ENCODE data around the gene ERICH4. TPM values are rescaled to one million over a fixed set of nuclear protein-coding genes. Genes with fewer than 3 reads are reported as not detected.
"Not testable (repeated sequence)": the region's sequence is repeated elsewhere in the genome, so short reads cannot be mapped to it uniquely, and the experiment has no call there.

ERICH4 gene
- total RNA-seq, 1 donor from 2014 or later, result not detected

GRCh38 chr19:41433171-41433570 lies 9.8 kb upstream of the ERICH4 start:
- no peak for FAIRE-seq
- TF ChIP-seq CTCF (IDR thresholded peaks at IDR 0.05; ENCODE audit: insufficient read depth, low read depth, low read length), result no peak
- Mint-ChIP-seq H3K4me3 (ENCODE audit: unreplicated experiment) (no peak overlapping the region), H3K27ac (ENCODE audit: unreplicated experiment) (no peak overlapping the region), H3K27me3 (ENCODE audit: low read depth, unreplicated experiment) (no peaks in the 10 kb centered on the region), H3K36me3 (ENCODE audit: low read depth, unreplicated experiment) (peaks cover 7% of the 10 kb centered on the region), H3K9me3 (ENCODE audit: unreplicated experiment) (no peaks in the 10 kb centered on the region), H3K4me1 (ENCODE audit: low read depth, unreplicated experiment) (peaks cover 7% of the 10 kb centered on the region)
- H3K4me3 ChIP-seq (ENCODE audit: insufficient read depth, low read depth, low read length), result no peak overlapping the region
- no peak overlapping the region for H3K27ac ChIP-seq (ENCODE audit: low read depth, low read length)
- peaks cover 9% of the 10 kb centered on the region for H3K36me3 ChIP-seq (ENCODE audit: insufficient read depth, low read length)
- H3K79me2 ChIP-seq (ENCODE audit: insufficient read depth, low read length), result peaks cover 7% of the 10 kb centered on the region
- peaks cover 3% of the 10 kb centered on the region for H4K20me1 ChIP-seq (ENCODE audit: insufficient read depth, low read length)
- H3K4me2 ChIP-seq (ENCODE audit: low read length), result no peak overlapping the region
- H3K9me3 ChIP-seq (ENCODE audit: insufficient read depth, low read depth, low read length), result no peaks in the 10 kb centered on the region
- no peaks in the 10 kb centered on the region for H3K27me3 ChIP-seq (ENCODE audit: insufficient read depth, low read length)
- H3K9ac ChIP-seq (ENCODE audit: low read length), result no peak overlapping the region
- no peak overlapping the region for H2AFZ ChIP-seq (ENCODE audit: low read depth, low read length)
- DNase-seq (ENCODE audit: low read depth), result no peak
- peaks cover under 1% of the 10 kb centered on the region for H3K4me1 ChIP-seq (ENCODE audit: insufficient read depth, low read length)

- H2AFZ ChIP-seq (ENCODE audit: low read depth, low read length), result no peak overlapping the region
- no peaks in the 10 kb centered on the region for H3K9me3 ChIP-seq (ENCODE audit: insufficient read depth, low read depth, low read length)
- no peak overlapping the region for H3K4me3 ChIP-seq (ENCODE audit: insufficient read depth, low read depth, low read length)
- no peaks in the 10 kb centered on the region for H3K9me3 Mint-ChIP-seq (ENCODE audit: unreplicated experiment)
- H3K4me3 Mint-ChIP-seq (ENCODE audit: unreplicated experiment), result no peak overlapping the region
- H3K36me3 ChIP-seq (ENCODE audit: insufficient read depth, low read length), result peaks cover 7% of the 10 kb centered on the region
- H3K27me3 ChIP-seq (ENCODE audit: insufficient read depth, low read length), result no peaks in the 10 kb centered on the region
- H3K36me3 Mint-ChIP-seq (ENCODE audit: low read depth, unreplicated experiment), result peaks cover 7% of the 10 kb centered on the region
- peaks cover 15% of the 10 kb centered on the region for H3K79me2 ChIP-seq (ENCODE audit: insufficient read depth, low read length)
- no peak overlapping the region for H3K27ac ChIP-seq (ENCODE audit: low read depth, low read length)
- peaks cover 5% of the 10 kb centered on the region for H3K4me1 Mint-ChIP-seq (ENCODE audit: low read depth, unreplicated experiment)
- H3K4me1 ChIP-seq (ENCODE audit: insufficient read depth, low read length), result peaks cover 5% of the 10 kb centered on the region
- no peaks in the 10 kb centered on the region for H3K27me3 Mint-ChIP-seq (ENCODE audit: low read depth, unreplicated experiment)
- no peak overlapping the region for H3K9ac ChIP-seq (ENCODE audit: low read length)
- no peak overlapping the region for H3K4me2 ChIP-seq (ENCODE audit: low read length)
- DNase-seq (ENCODE audit: low read depth) (no peak), FAIRE-seq (no peak)
- TF ChIP-seq EZH2 (IDR thresholded peaks at IDR 0.05; ENCODE audit: insufficient read depth, low read length) (no peak), CTCF (IDR thresholded peaks at IDR 0.05; ENCODE audit: insufficient read depth, low read depth, low read length) (no peak)
- peaks cover 3% of the 10 kb centered on the region for H4K20me1 ChIP-seq (ENCODE audit: insufficient read depth, low read length)
- H3K27ac Mint-ChIP-seq (ENCODE audit: unreplicated experiment), result no peak overlapping the region
These were observed 8.5 kb upstream of the ERICH4 start for GRCh38 chr19:41434450-41434849.

- H3K4me3 Mint-ChIP-seq (ENCODE audit: unreplicated experiment); H3K27me3 Mint-ChIP-seq (ENCODE audit: low read depth, unreplicated experiment); DNase-seq (ENCODE audit: low read depth); H3K9ac ChIP-seq (ENCODE audit: low read length); H3K27me3 ChIP-seq (ENCODE audit: insufficient read depth, low read length); H3K36me3 Mint-ChIP-seq (ENCODE audit: low read depth, unreplicated experiment); H2AFZ ChIP-seq (ENCODE audit: low read depth, low read length); H3K4me1 ChIP-seq (ENCODE audit: insufficient read depth, low read length); H3K9me3 ChIP-seq (ENCODE audit: insufficient read depth, low read depth, low read length); H3K4me3 ChIP-seq (ENCODE audit: insufficient read depth, low read depth, low read length); H3K27ac ChIP-seq (ENCODE audit: low read depth, low read length); H3K4me1 Mint-ChIP-seq (ENCODE audit: low read depth, unreplicated experiment); H3K36me3 ChIP-seq (ENCODE audit: insufficient read depth, low read length); H4K20me1 ChIP-seq (ENCODE audit: insufficient read depth, low read length); FAIRE-seq; H3K27ac Mint-ChIP-seq (ENCODE audit: unreplicated experiment); H3K4me2 ChIP-seq (ENCODE audit: low read length); H3K9me3 Mint-ChIP-seq (ENCODE audit: unreplicated experiment): not testable (repeated sequence)
- H3K79me2 ChIP-seq (ENCODE audit: insufficient read depth, low read length), result peaks cover 15% of the 10 kb centered on the region
These were observed 7.6 kb upstream of the ERICH4 start for GRCh38 chr19:41435376-41435775.
